Neuronal stem cell (in vitro differentiated cells): ENCODE measurements around the gene TMTC2. TPM values are rescaled to one million over a fixed set of nuclear protein-coding genes. Genes with fewer than 3 reads are reported as not detected.

Source experiments
- DNase-seq: peaks from one replicate; pipeline ENCODE4 v3.0.0-alpha.2; 2013; ENCODE audit warnings: low spot score
- H2AFZ ChIP-seq: one replicate; pipeline ENCODE4 v1.6.1; 2013; ENCODE audit warnings: mild to moderate bottlenecking, low read length, inconsistent platforms
- H2AK5ac ChIP-seq: 2 replicates; pipeline ENCODE4 v1.6.1; 2013; ENCODE audit warnings: low read depth, mild to moderate bottlenecking, inconsistent platforms, low read length, moderate library complexity, mixed read lengths
- H2BK120ac ChIP-seq: 2 replicates; pipeline ENCODE4 v1.6.1; 2013; ENCODE audit warnings: low read depth, mild to moderate bottlenecking, inconsistent platforms, low read length, moderate library complexity, mixed read lengths
- H2BK12ac ChIP-seq: one replicate; pipeline ENCODE4 v1.6.1; 2013; ENCODE audit warnings: low read length, inconsistent platforms
- H2BK15ac ChIP-seq: 2 replicates; pipeline ENCODE4 v1.6.1; 2013; ENCODE audit warnings: mild to moderate bottlenecking, low read length, inconsistent platforms, mixed read lengths
- H2BK5ac ChIP-seq: one replicate; pipeline ENCODE4 v1.6.1; 2013; ENCODE audit warnings: inconsistent platforms, mild to moderate bottlenecking, low read length, moderate library complexity
- H3K14ac ChIP-seq: one replicate; pipeline ENCODE4 v1.6.1; 2013; ENCODE audit warnings: low read length, inconsistent platforms
- H3K18ac ChIP-seq: 2 replicates; pipeline ENCODE4 v1.6.1; 2013; ENCODE audit warnings: low read length, inconsistent platforms
- H3K23ac ChIP-seq: 2 replicates; pipeline ENCODE4 v1.6.1; 2013; ENCODE audit warnings: low read depth, mild to moderate bottlenecking, mixed read lengths, low read length, inconsistent platforms; ENCODE audit not compliant: poor library complexity
- H3K27ac ChIP-seq: replicated peaks from 3 replicates; pipeline ENCODE4 v1.5.1; 2013; ENCODE audit warnings: low read length, inconsistent platforms
- H3K27me3 ChIP-seq, 3 experiments: 2 replicates each; pipeline ENCODE4 v1.6.1; 2013; ENCODE audit warnings: low read length in 3 of 3, mild to moderate bottlenecking in 2 of 3, inconsistent platforms in 1 of 3, low read depth in 1 of 3, mixed read lengths in 1 of 3, moderate library complexity in 1 of 3; ENCODE audit not compliant: control insufficient read depth in 3 of 3, insufficient read depth in 3 of 3
- H3K36me3 ChIP-seq, 2 donors: replicated peaks in 1 of 2; 2 replicates each; pipeline ENCODE4 v1.6.1; 2013; ENCODE audit warnings: low read length in 2 of 2; ENCODE audit not compliant: control insufficient read depth in 2 of 2, insufficient read depth in 2 of 2
- H3K4ac ChIP-seq: 2 replicates; pipeline ENCODE4 v1.6.1; 2013; ENCODE audit warnings: inconsistent platforms, mild to moderate bottlenecking, low read length, moderate library complexity
- H3K4me1 ChIP-seq, 2 donors: 1 replicate in 1 of 2; 2 replicates in 1 of 2; pipeline ENCODE4 v1.6.1; 2013; ENCODE audit warnings: low read length in 2 of 2, low read depth in 1 of 2; ENCODE audit not compliant: control insufficient read depth in 2 of 2, insufficient read depth in 1 of 2
- H3K4me2 ChIP-seq: one replicate; pipeline ENCODE4 v1.6.1; 2013; ENCODE audit warnings: mild to moderate bottlenecking, low read length, inconsistent platforms; ENCODE audit not compliant: insufficient read depth, poor library complexity, severe bottlenecking
- H3K4me3 ChIP-seq, 2 donors: 2 replicates each; pipeline ENCODE4 v1.5.1; 2013; ENCODE audit warnings: low read length in 2 of 2, mild to moderate bottlenecking in 2 of 2, inconsistent platforms in 1 of 2, moderate library complexity in 1 of 2
- H3K79me1 ChIP-seq: one replicate; pipeline ENCODE4 v1.6.1; 2013; ENCODE audit warnings: low read depth, mild to moderate bottlenecking, inconsistent platforms, low read length, moderate library complexity
- H3K9ac ChIP-seq: one replicate; pipeline ENCODE4 v1.6.1; 2013; ENCODE audit warnings: mild to moderate bottlenecking, low read depth, low read length, inconsistent platforms; ENCODE audit not compliant: poor library complexity
- H3K9me3 ChIP-seq, 2 donors: replicated peaks in 1 of 2; 2 replicates each; pipeline versions ENCODE3 to v1.6.1; 2013; ENCODE audit warnings: low read length in 2 of 2, mild to moderate bottlenecking in 2 of 2, inconsistent platforms in 1 of 2, low read depth in 1 of 2, mixed read lengths in 1 of 2, moderate library complexity in 1 of 2; ENCODE audit not compliant: control insufficient read depth in 2 of 2, insufficient read depth in 1 of 2
- H4K8ac ChIP-seq: one replicate; pipeline ENCODE4 v1.6.1; 2013; ENCODE audit warnings: low read depth, mild to moderate bottlenecking, inconsistent platforms, low read length, moderate library complexity
- H4K91ac ChIP-seq: one replicate; pipeline ENCODE4 v1.6.1; 2013; ENCODE audit warnings: low read length, low read depth, mild to moderate bottlenecking, inconsistent platforms; ENCODE audit not compliant: poor library complexity
- small RNA-seq: library from polyadenylated mRNA; stranded (forward); fragments of <200 nt; extraction: miRNeasy Mini kit (QIAGEN cat#:217004); gene quantifications from one replicate; pipeline ENCODE3, GENCODE V24; 2013; ENCODE audit not compliant: insufficient read depth

Gene TMTC2

DNA sequence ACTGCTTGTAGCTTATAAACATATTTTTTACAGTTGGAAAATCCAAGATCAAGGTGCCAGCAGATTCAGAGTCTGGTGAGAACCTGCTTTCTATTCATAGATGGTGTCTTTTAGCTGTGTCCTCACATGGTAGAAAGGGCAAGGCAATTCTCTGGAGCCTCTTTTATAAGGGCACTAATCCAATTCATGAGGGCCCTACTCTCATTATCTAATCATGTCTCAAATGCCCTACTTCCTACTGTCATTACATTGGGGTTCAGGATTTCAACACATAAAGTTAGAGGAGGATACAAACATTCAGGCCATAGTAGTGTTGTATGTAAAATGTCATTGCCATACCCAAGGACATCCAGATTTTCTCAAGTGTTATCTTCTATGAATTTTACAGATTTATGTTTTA, 496.4 kb downstream of the TMTC2 start:
- no peaks in the 10 kb centered on the region for H3K9me3 ChIP-seq
- H2AK5ac ChIP-seq: no peak overlapping the region
- no peak overlapping the region for H2AFZ ChIP-seq
- no peaks in the 10 kb centered on the region for H3K36me3 ChIP-seq
- no peak overlapping the region for H2BK120ac ChIP-seq
- no peak overlapping the region for H3K9ac ChIP-seq
- H3K79me1 ChIP-seq: no peaks in the 10 kb centered on the region
- no peak overlapping the region for H3K14ac ChIP-seq
- no peaks in the 10 kb centered on the region for H3K4me1 ChIP-seq
- no peak overlapping the region for H2BK5ac ChIP-seq
- no peak overlapping the region for H2BK15ac ChIP-seq
- H4K91ac ChIP-seq: no peak overlapping the region
- H3K27ac ChIP-seq: no peak overlapping the region
- no peak overlapping the region for H3K4me2 ChIP-seq
- H3K4ac ChIP-seq: no peak overlapping the region
- H2BK12ac ChIP-seq: no peak overlapping the region
- DNase-seq: no peak
- H4K8ac ChIP-seq: no peak overlapping the region
- H3K4me3 ChIP-seq: no peak overlapping the region
- H3K23ac ChIP-seq: no peak overlapping the region
- H3K18ac ChIP-seq: no peak overlapping the region
- H3K27me3 ChIP-seq: no peaks in the 10 kb centered on the region

Small RNA genes lying within 50 kb of the gene (small RNA-seq; reads per million reads assigned to genes)
- gene RNU6-977P: not detected
